Sigmoid colon (tissue), 4 donors: ENCODE measurements around the gene BEST1.
A peak's percentile ranks its signal among the peaks of the same experiment; 100 is the strongest.

ENCODE experiments used
- CTCF ChIP-seq, 4 experiments: fragments of 450-650 bp in 3 of 4; fragments of 200-600 bp in 1 of 4; IDR thresholded peaks; one replicate each; pipeline ENCODE4 v1.5.1; 2016 to 2019; ENCODE audit warnings: antibody characterized with exemption in 4 of 4, mild to moderate bottlenecking in 3 of 4, moderate library complexity in 2 of 4
- EP300 ChIP-seq, 4 donors: sonication (generic); formaldehyde crosslinking; IDR thresholded peaks; one replicate each; pipeline ENCODE4 v1.6.1; 2017; ENCODE audit warnings: antibody characterized with exemption in 4 of 4
- POLR2A ChIP-seq, 2 donors: fragments of 450-650 bp; IDR thresholded peaks; one replicate each; pipeline ENCODE4 v1.6.1; 2016; ENCODE audit warnings: antibody characterized with exemption in 2 of 2, mild to moderate bottlenecking in 2 of 2, moderate library complexity in 2 of 2
- POLR2AphosphoS5 ChIP-seq, 4 donors: sonication (generic); formaldehyde crosslinking; IDR thresholded peaks; one replicate each; pipeline ENCODE4 v1.6.1; 2017; ENCODE audit warnings: antibody characterized with exemption in 4 of 4

DNA sequence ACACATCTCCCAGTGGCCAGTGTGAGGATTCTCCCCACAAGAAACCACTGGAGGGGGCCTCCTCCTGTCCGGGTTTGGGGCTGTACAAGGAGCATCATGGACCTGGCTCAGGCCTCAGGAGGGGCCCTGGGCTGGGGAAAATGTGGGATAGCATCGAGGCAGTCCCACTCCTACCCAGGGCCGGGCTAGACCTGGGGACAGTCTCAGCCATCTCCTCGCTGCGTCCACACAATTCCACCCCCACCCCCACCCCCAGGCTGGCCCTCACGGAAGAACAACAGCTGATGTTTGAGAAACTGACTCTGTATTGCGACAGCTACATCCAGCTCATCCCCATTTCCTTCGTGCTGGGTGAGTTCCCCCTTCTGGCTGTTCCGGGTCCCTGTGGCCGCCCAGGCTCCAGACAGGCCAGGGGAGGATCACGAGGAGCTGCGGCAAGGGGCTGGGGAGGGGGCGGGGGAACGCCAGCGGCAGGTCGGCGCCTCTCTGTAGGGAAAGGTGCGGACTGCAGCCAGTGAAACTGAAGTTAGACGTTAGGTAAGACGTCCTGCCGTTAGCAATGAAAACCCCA, 4.8 kb downstream of the BEST1 start:
- TF ChIP-seq POLR2A (IDR thresholded peaks at IDR 0.05) (peak in 1 of 2 donors; percentile 40), CTCF (IDR thresholded peaks at IDR 0.05) (no peak), POLR2AphosphoS5 (IDR thresholded peaks at IDR 0.05) (peak; percentile 61 to 76 (median 68)), EP300 (IDR thresholded peaks at IDR 0.05) (no peak)
